Ishikawa (cell line): Measurements from ENCODE around the gene USP44.

Experiments
- CEBPB ChIP-seq: IDR thresholded peaks from 2 replicates; pipeline ENCODE4 v1.6.1; 2012
- CREB1 ChIP-seq: IDR thresholded peaks from 2 replicates; pipeline ENCODE4 v1.6.1; 2012; ENCODE audit warnings: low read depth
- EGR1 ChIP-seq: IDR thresholded peaks from 2 replicates; pipeline ENCODE4 v1.6.1; 2012
- EP300 ChIP-seq: IDR thresholded peaks from 2 replicates; pipeline ENCODE4 v1.6.1; 2012; ENCODE audit warnings: borderline replicate concordance
- FOXM1 ChIP-seq: IDR thresholded peaks from 2 replicates; pipeline ENCODE4 v1.6.1; 2012; ENCODE audit warnings: low read depth, borderline replicate concordance
- MAX ChIP-seq: IDR thresholded peaks from 2 replicates; pipeline ENCODE4 v1.6.1; 2012
- NFIC ChIP-seq: IDR thresholded peaks from 2 replicates; pipeline ENCODE4 v1.6.1; 2012
- RAD21 ChIP-seq: IDR thresholded peaks from 2 replicates; pipeline ENCODE4 v1.6.1; 2012; ENCODE audit warnings: low read depth
- REST ChIP-seq: IDR thresholded peaks from 2 replicates; pipeline ENCODE4 v1.6.1; 2012; ENCODE audit warnings: low read depth, mild to moderate bottlenecking
- TAF1 ChIP-seq: IDR thresholded peaks from 2 replicates; pipeline ENCODE4 v1.6.1; 2012; ENCODE audit warnings: low read depth, mild to moderate bottlenecking
- TCF12 ChIP-seq: IDR thresholded peaks from 2 replicates; pipeline ENCODE4 v1.6.1; 2012; ENCODE audit warnings: low read depth
- TEAD4 ChIP-seq: IDR thresholded peaks from 2 replicates; pipeline ENCODE4 v1.6.1; 2012
- USF1 ChIP-seq: IDR thresholded peaks from 2 replicates; pipeline ENCODE4 v1.6.1; 2012
- YY1 ChIP-seq: IDR thresholded peaks from 2 replicates; pipeline ENCODE4 v1.6.1; 2012; ENCODE audit warnings: low read depth
- ZBTB7A ChIP-seq: IDR thresholded peaks from 2 replicates; pipeline ENCODE4 v1.6.1; 2012; ENCODE audit warnings: low read depth

USP44 gene

GRCh38 chr12:95516757-95517156, 34.5 kb downstream of the USP44 start:
- TF ChIP-seq RAD21 (no peak), TEAD4 (no peak), YY1 (no peak), REST (no peak), TAF1 (no peak), TCF12 (no peak), CEBPB (no peak), EGR1 (no peak), MAX (no peak), EP300 (no peak), USF1 (no peak), FOXM1 (no peak), ZBTB7A (no peak), CREB1 (no peak), NFIC (no peak)

GRCh38 chr12:95515197-95515596, 36.1 kb downstream of the USP44 start:
- TF ChIP-seq TEAD4: no peak
- TF ChIP-seq NFIC: no peak
- TF ChIP-seq CEBPB: no peak
- no peak for TF ChIP-seq TAF1
- TF ChIP-seq TCF12: no peak
- no peak for TF ChIP-seq EP300
- TF ChIP-seq MAX: no peak
- TF ChIP-seq FOXM1: no peak
- TF ChIP-seq RAD21: no peak
- no peak for TF ChIP-seq ZBTB7A
- no peak for TF ChIP-seq YY1
- TF ChIP-seq CREB1: no peak

- TF ChIP-seq NFIC (no peak), RAD21 (no peak), ZBTB7A (no peak), YY1 (no peak), USF1 (no peak), MAX (no peak), CEBPB (no peak)
Observed at GRCh38 chr12:95513599-95513998, 37.7 kb downstream of the USP44 start.

- no peak for TF ChIP-seq EGR1
- no peak for TF ChIP-seq TEAD4
- TF ChIP-seq TCF12: no peak
- TF ChIP-seq FOXM1: no peak
- no peak for TF ChIP-seq USF1
- TF ChIP-seq YY1: no peak
- no peak for TF ChIP-seq RAD21
Observed at GRCh38 chr12:95511977-95512376, 39.3 kb downstream of the USP44 start.

GRCh38 chr12:95509300-95509699, 42.0 kb downstream of the USP44 start:
- TF ChIP-seq TAF1 (no peak), USF1 (no peak), ZBTB7A (no peak), CREB1 (no peak), CEBPB (no peak), EP300 (no peak), YY1 (no peak), NFIC (no peak), FOXM1 (no peak), EGR1 (no peak), MAX (no peak), REST (no peak), TCF12 (no peak), TEAD4 (no peak), RAD21 (no peak)
